ENCODE results near the gene GCA. TPM values are rescaled to one million over a fixed set of nuclear protein-coding genes. Genes with fewer than 3 reads are reported as not detected.
A peak's percentile ranks its signal among the peaks of the same experiment; 100 is the strongest.

The GCA gene
- total and polyA plus RNA-seq, 2 of the 4 experiments (the other 2 are of a cell fraction), result 2.2 to 3.6 TPM

DNA sequence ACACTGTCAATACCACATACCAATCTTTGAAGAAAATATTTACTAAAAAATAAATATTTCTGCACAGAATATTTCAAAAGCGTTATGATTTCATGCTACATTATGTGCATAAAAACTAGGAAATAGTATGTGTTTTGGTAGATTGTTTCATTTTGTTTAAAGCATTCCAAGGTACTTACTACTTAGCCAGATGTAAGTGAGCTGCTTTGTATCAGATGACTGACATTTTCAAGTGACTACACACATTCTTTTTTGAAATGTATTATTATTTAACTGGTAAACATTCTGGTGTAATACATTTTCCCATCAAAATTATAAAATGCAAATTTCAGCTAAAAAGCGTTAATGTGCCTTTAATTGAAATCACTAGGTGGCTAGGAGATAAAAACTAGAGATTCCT lies 21.5 kb downstream of the GCA start:
- Histone ChIP-seq H4K8ac (ENCODE audit: low read depth in 2 of 2, low read length in 2 of 2) (no peak overlapping the region), H3K27ac (ENCODE audit: insufficient read depth, low read length) (no peak overlapping the region), H3K56ac (ENCODE audit: extremely low read depth, insufficient read depth, low read length) (no peak overlapping the region), H3K4me2 (ENCODE audit: low read depth, low read length) (no peak overlapping the region), H3K14ac (replicated peaks; ENCODE audit: low read depth, low read length) (no peak overlapping the region), H3K23ac (ENCODE audit: low read depth, low read length) (no peak overlapping the region), H3K18ac (ENCODE audit: low read depth, low read length) (no peak overlapping the region), H3K36me3 (ENCODE audit: control insufficient read depth, insufficient read depth, low read length) (no peaks in the 10 kb centered on the region), H2BK120ac (ENCODE audit: low read depth, low read length) (no peak overlapping the region), H4K20me1 (ENCODE audit: insufficient read depth, low read length) (no peaks in the 10 kb centered on the region; the same call in 1 of the 2 replicates), H3K79me1 (ENCODE audit: low read depth in 1 of 2, low read length in 2 of 2) (no peaks in the 10 kb centered on the region), H3K9ac (ENCODE audit: low read depth, low read length) (no peak overlapping the region), H2BK5ac (ENCODE audit: low read depth, low read length, poor library complexity, severe bottlenecking) (no peak overlapping the region), H4K5ac (ENCODE audit: low read depth, low read length) (no peak overlapping the region), H3K9me3 (ENCODE audit: control insufficient read depth, insufficient read depth, low read length) (no peaks in the 10 kb centered on the region), H2BK20ac (ENCODE audit: low read depth, low read length) (no peak overlapping the region), H3K27me3 (ENCODE audit: control insufficient read depth, insufficient read depth, low read length) (no peaks in the 10 kb centered on the region), H3K4me3 (ENCODE audit: insufficient read depth, low read depth, low read length) (no peak overlapping the region), H2AK5ac (ENCODE audit: low read depth, low read length) (no peak overlapping the region), H2BK15ac (ENCODE audit: low read depth, low read length) (no peak overlapping the region), H3K4me1 (ENCODE audit: control insufficient read depth, insufficient read depth, low read length) (no peaks in the 10 kb centered on the region), H3K9me1 (ENCODE audit: insufficient read depth, low read length) (no peaks in the 10 kb centered on the region), H3K4ac (ENCODE audit: low read depth, low read length) (no peak overlapping the region), H2AK9ac (replicated peaks; ENCODE audit: low read depth, low read length, poor library complexity) (no peak overlapping the region), H4K91ac (ENCODE audit: insufficient read depth, low read depth, low read length) (no peak overlapping the region), H2AFZ (replicated peaks; ENCODE audit: low read length, poor library complexity) (no peak overlapping the region)
- DNase-seq, result peak; percentile 0
- no CpG with 5 or more reads among the region's 2 CpGs for WGBS, 2 experiments (ENCODE audit: extremely low coverage in 2 of 2, insufficient read length in 1 of 2)
- TF ChIP-seq, protein P1, sequence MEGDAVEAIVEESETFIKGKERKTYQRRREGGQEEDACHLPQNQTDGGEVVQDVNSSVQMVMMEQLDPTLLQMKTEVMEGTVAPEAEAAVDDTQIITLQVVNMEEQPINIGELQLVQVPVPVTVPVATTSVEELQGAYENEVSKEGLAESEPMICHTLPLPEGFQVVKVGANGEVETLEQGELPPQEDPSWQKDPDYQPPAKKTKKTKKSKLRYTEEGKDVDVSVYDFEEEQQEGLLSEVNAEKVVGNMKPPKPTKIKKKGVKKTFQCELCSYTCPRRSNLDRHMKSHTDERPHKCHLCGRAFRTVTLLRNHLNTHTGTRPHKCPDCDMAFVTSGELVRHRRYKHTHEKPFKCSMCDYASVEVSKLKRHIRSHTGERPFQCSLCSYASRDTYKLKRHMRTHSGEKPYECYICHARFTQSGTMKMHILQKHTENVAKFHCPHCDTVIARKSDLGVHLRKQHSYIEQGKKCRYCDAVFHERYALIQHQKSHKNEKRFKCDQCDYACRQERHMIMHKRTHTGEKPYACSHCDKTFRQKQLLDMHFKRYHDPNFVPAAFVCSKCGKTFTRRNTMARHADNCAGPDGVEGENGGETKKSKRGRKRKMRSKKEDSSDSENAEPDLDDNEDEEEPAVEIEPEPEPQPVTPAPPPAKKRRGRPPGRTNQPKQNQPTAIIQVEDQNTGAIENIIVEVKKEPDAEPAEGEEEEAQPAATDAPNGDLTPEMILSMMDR (conservative IDR thresholded peaks at IDR 0.05; ENCODE audit: low read depth, low read length), result no peak
- TF ChIP-seq FOS (IDR thresholded peaks at IDR 0.05; ENCODE audit: low read depth, low read length), result no peak
- TF ChIP-seq CEBPB (IDR thresholded peaks at IDR 0.05; ENCODE audit: low read depth, low read length), result no peak
- TF ChIP-seq POLR2A (IDR thresholded peaks at IDR 0.05; ENCODE audit: low read depth, low read length), result no peak
- no peak for TF ChIP-seq CHD1 (IDR thresholded peaks at IDR 0.05; ENCODE audit: low read depth, low read length)
- TF ChIP-seq RAD21 (IDR thresholded peaks at IDR 0.05; ENCODE audit: low read length), result no peak
- ATAC-seq (ENCODE audit: low read depth), result no peak
- dilution Hi-C loops (cut with HindIII; ENCODE audit: low sequenced_read_pairs, unreplicated experiment), result no loop called here
- ChIA-PET POLR2A (ENCODE audit: unreplicated experiment) (no interaction called here), CTCF (no interaction called here)
- intact Hi-C loops (cut with micrococcal nuclease), result no loop called here
- BruUV-seq (replicated peaks), result no TSS peak
- in situ Hi-C loops (cut with MboI; ENCODE audit: low sequenced_read_pairs), result no loop called here

Data from IMR-90 (cell line).